Measurements from ENCODE around the gene ALDH16A1.
A peak's percentile ranks its signal among the peaks of the same experiment; 100 is the strongest.

Gene ALDH16A1

DNA sequence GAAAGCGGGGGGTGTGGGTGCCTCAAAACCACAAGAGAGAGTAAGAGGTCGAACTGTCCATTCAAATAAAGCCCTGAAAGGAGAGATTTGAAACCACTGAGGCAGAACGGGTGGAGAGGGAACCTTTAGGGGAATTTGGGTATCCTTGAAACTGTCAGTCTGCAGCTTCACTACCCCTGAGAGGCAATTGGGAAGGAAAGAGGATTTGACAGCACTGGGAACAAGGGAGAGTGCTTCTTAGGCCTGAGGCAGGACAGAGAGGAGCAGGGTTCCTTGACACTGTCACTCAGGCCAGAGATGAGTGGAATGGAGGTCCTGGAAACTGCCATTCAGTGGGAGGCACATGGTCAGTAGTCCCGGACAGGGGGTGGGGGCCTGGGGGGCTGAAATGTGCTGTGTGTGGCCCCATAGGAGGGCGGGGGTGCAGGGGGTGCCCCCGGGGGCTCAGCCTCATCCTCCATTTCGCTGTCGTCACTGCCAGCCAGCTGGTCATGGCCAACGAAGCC is 22.8 kb upstream of the ALDH16A1 start:
- TF ChIP-seq TAF1 (IDR thresholded peaks at IDR 0.05; ENCODE audit: low read depth, low read length) (no peak), SPI1 (IDR thresholded peaks at IDR 0.05; ENCODE audit: low read depth, low read length) (no peak), PAX5 (IDR thresholded peaks at IDR 0.05; ENCODE audit: insufficient read depth, low read length, severe bottlenecking) (no peak), POU2F2 (IDR thresholded peaks at IDR 0.05; ENCODE audit: low read depth, low read length) (no peak), POLR2AphosphoS5 (IDR thresholded peaks at IDR 0.05; ENCODE audit: low read depth, low read length) (no peak), POLR2A (IDR thresholded peaks at IDR 0.05; ENCODE audit: low read depth, low read length) (no peak)
- DNase-seq (ENCODE audit: insufficient read length, low spot score), result no peak
- FAIRE-seq, result no peak

DNA sequence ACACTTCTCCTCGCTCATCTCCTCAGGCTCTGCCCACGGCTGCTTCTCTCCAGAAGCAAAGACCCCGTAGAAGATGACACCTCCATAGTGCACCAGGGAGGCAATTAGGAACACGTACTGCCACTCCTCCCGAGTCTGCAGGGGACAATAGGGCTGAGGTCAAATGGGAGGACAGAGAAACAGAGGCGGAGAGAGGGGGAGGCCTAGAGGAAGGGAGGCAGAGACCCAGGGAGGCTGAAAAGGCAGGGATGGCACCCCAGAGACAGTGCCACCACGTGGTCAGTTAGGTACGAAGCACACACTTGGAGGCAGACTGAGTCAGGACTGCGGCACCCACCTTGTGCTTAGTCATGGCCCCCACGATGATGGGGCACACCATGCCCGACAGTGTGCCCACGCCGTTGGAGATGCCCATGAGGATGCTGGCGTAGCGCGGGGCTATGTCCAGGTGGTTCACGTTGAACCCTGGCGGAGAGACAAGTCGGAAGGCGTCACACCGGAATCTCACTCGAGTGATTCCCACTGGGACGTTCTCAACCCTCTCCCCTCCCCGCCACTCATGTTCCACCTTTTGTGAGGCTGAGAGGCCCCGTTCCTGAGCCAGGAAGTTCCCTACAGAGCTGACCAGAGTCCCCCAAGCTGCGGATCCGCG is 22.2 kb upstream of the ALDH16A1 start:
- peak; percentile 80 for FAIRE-seq
- no peak for TF ChIP-seq PAX5 (IDR thresholded peaks at IDR 0.05; ENCODE audit: insufficient read depth, low read length, severe bottlenecking)
- TF ChIP-seq POLR2A (IDR thresholded peaks at IDR 0.05; ENCODE audit: low read depth, low read length), result no peak
- no peak for TF ChIP-seq POU2F2 (IDR thresholded peaks at IDR 0.05; ENCODE audit: low read depth, low read length)
- no peak for TF ChIP-seq POLR2AphosphoS5 (IDR thresholded peaks at IDR 0.05; ENCODE audit: low read depth, low read length)
- TF ChIP-seq TAF1 (IDR thresholded peaks at IDR 0.05; ENCODE audit: low read depth, low read length), result no peak
- no peak for TF ChIP-seq SPI1 (IDR thresholded peaks at IDR 0.05; ENCODE audit: low read depth, low read length)
- no peak for DNase-seq (ENCODE audit: insufficient read length, low spot score)

DNA sequence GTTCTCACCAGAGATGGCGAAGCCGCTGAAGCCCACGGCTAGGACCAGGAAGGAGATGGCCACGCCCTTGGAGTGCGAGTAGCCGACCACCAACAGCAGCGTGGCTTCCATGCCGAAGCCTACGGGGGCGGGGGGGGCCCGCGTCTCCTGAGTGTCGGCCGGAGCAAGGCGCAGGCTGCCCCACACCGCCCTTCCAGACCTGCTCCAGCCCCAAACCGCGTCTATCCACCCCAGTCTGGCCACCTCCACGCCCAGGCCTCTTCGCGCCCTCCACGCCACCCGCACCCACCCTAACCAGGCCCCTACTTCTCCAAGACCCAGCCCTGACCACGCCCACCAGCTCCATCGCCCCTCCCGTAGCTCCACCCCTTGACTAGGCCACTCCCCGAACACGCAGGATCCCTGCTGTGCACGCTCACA is 21.7 kb upstream of the ALDH16A1 start:
- TF ChIP-seq POLR2AphosphoS5 (IDR thresholded peaks at IDR 0.05; ENCODE audit: low read depth, low read length) (no peak), POU2F2 (IDR thresholded peaks at IDR 0.05; ENCODE audit: low read depth, low read length) (no peak), PAX5 (IDR thresholded peaks at IDR 0.05; ENCODE audit: insufficient read depth, low read length, severe bottlenecking) (no peak), TAF1 (IDR thresholded peaks at IDR 0.05; ENCODE audit: low read depth, low read length) (no peak), SPI1 (IDR thresholded peaks at IDR 0.05; ENCODE audit: low read depth, low read length) (no peak), POLR2A (IDR thresholded peaks at IDR 0.05; ENCODE audit: low read depth, low read length) (no peak)
- DNase-seq (ENCODE audit: insufficient read length, low spot score), result no peak
- no peak for FAIRE-seq

DNA sequence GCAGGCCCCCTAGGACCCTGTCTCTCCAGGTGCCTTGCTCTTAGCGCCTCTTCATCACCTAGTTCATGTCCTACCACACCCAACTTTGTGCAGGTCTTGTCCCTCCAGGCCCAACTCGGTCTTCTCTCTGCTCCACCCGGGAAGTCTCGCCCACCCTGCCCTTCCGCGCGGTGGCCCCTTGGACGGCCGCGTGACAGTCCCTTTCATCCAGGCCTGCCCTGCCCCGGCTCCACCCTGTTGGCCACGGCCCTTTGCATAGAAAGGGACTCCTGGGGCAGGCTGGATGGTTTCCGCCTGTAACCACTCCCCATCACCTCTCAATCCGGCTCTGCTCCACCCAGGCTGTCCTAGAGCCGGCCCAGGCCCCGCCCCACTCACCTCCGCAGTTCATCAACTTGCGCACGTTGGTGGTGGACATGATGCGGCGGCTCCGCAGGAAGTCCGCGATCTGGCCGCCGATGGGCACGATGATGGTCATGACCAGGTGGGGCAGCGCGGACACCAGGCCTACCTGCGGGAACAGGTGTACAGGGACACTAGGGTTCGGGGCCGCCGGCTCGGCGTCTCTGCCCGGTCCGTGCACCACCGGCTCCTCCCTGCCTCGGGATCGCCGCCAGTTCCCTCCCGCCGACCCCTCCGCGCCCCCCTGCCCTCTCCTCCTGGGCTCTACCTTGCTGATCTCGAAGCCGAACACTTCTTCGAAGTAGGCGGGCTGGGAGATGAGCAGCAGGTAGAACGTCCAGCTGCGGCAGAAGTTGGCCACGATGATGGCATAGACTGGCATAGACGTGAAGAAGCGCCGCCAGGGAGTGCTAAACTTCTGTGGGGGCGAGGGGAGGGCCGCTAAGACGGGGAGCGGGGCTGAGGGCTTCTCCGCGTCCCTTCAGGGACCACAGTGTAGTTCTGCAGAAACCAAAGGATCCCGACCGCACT is 20.6 kb upstream of the ALDH16A1 start:
- DNase-seq (ENCODE audit: insufficient read length, low spot score) (no peak), FAIRE-seq (peak; percentile 20)
- TF ChIP-seq POLR2AphosphoS5 (IDR thresholded peaks at IDR 0.05; ENCODE audit: low read depth, low read length) (no peak), SPI1 (IDR thresholded peaks at IDR 0.05; ENCODE audit: low read depth, low read length) (no peak), POLR2A (IDR thresholded peaks at IDR 0.05; ENCODE audit: low read depth, low read length) (no peak), POU2F2 (IDR thresholded peaks at IDR 0.05; ENCODE audit: low read depth, low read length) (no peak), TAF1 (IDR thresholded peaks at IDR 0.05; ENCODE audit: low read depth, low read length) (no peak), PAX5 (IDR thresholded peaks at IDR 0.05; ENCODE audit: insufficient read depth, low read length, severe bottlenecking) (no peak)

DNA sequence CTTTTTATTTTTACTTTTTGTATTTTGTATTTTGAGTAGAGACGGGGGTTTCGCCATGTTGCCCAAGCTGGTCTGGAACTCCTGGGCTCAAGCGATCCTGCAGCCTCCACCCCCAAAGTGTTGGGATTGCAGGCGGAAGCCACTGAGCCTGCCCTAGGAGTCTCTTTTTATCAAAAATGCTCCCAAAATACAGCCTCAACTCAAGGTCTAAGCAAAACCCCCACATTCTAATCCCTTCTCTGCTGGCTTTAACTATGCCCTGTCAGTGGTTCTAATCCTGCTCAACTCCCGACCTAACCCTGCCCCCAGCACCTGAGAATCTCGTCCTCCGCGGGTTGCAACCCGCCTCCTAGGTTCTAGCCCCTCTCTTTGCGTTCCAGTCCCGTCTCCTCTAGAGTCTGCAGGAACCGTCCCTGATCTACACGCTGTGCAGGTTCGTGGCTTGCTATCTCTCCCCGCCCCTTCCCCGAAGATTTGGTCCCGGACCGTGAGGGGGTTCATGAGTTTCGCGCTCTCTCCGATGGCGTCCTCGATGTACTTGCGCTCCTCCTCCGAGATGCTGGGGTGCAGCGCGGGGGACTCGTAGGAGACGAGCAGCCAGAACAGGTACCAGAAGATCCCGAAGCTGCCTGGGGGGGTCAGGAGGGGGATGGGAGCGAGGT is 19.7 kb upstream of the ALDH16A1 start:
- FAIRE-seq, result no peak
- no peak for DNase-seq (ENCODE audit: insufficient read length, low spot score)
- no peak for TF ChIP-seq POLR2AphosphoS5 (IDR thresholded peaks at IDR 0.05; ENCODE audit: low read depth, low read length)
- no peak for TF ChIP-seq POLR2A (IDR thresholded peaks at IDR 0.05; ENCODE audit: low read depth, low read length)
- TF ChIP-seq SPI1 (IDR thresholded peaks at IDR 0.05; ENCODE audit: low read depth, low read length), result no peak
- no peak for TF ChIP-seq POU2F2 (IDR thresholded peaks at IDR 0.05; ENCODE audit: low read depth, low read length)
- no peak for TF ChIP-seq PAX5 (IDR thresholded peaks at IDR 0.05; ENCODE audit: insufficient read depth, low read length, severe bottlenecking)
- no peak for TF ChIP-seq TAF1 (IDR thresholded peaks at IDR 0.05; ENCODE audit: low read depth, low read length)

DNA sequence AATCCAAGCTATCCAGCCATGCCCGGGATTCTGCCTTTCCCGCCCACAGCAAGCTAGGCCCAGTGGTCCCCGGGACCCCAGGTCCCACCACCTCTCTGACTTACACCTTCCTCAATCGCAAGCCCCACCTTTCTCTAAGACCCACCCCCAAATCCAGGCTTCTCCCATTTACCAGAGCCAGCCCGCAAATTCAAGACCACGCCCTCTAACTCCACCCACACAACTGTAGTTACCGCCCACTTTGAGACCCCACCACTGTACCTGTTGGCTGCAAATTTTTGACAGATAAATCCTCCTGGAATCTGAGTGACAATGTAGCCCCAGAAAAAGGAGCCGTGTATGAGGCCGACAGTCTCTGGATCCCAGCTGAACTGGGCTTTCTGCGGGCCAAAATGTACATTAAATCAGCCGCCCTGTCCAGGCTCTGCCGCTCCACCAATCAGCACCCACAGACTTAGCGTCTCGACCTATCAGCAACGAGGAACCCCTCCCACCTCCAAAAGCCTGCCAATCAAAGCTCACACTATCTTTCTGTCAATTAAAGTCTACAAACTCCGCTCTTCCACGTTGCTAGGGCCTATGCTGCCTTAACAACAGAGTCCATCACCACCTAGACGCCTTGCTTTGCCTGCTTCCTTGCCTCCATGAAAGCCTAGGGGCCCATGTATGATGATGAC is 18.0 kb upstream of the ALDH16A1 start:
- no peak for DNase-seq (ENCODE audit: insufficient read length, low spot score)
- no peak for FAIRE-seq
- no peak for TF ChIP-seq POLR2AphosphoS5 (IDR thresholded peaks at IDR 0.05; ENCODE audit: low read depth, low read length)
- TF ChIP-seq SPI1 (IDR thresholded peaks at IDR 0.05; ENCODE audit: low read depth, low read length), result no peak

DNA sequence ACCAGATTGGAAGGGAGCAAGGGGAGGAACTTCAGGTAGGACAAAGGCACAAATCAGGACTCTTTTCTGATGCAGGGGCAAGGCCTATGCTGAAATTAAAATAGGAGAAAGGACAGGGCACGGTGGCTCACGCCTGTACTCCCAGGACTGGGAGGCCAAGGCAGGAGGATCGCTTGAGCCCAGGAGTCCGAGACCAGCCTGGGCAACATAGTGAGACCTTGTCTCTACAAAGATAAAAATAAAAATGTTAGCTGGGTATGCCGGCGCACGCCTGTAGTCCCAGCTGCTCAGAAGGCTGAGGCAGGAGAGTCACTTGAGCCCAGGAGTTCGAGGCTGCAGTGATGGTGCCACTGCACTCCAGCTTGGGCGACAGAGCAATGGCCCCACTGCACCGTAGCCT is 17.4 kb upstream of the ALDH16A1 start:
- FAIRE-seq (no peak), DNase-seq (ENCODE audit: insufficient read length, low spot score) (no peak)
- TF ChIP-seq SPI1 (IDR thresholded peaks at IDR 0.05; ENCODE audit: low read depth, low read length) (no peak), PAX5 (IDR thresholded peaks at IDR 0.05; ENCODE audit: insufficient read depth, low read length, severe bottlenecking) (no peak), POLR2AphosphoS5 (IDR thresholded peaks at IDR 0.05; ENCODE audit: low read depth, low read length) (no peak), POLR2A (IDR thresholded peaks at IDR 0.05; ENCODE audit: low read depth, low read length) (no peak), POU2F2 (IDR thresholded peaks at IDR 0.05; ENCODE audit: low read depth, low read length) (no peak), TAF1 (IDR thresholded peaks at IDR 0.05; ENCODE audit: low read depth, low read length) (no peak)

DNA sequence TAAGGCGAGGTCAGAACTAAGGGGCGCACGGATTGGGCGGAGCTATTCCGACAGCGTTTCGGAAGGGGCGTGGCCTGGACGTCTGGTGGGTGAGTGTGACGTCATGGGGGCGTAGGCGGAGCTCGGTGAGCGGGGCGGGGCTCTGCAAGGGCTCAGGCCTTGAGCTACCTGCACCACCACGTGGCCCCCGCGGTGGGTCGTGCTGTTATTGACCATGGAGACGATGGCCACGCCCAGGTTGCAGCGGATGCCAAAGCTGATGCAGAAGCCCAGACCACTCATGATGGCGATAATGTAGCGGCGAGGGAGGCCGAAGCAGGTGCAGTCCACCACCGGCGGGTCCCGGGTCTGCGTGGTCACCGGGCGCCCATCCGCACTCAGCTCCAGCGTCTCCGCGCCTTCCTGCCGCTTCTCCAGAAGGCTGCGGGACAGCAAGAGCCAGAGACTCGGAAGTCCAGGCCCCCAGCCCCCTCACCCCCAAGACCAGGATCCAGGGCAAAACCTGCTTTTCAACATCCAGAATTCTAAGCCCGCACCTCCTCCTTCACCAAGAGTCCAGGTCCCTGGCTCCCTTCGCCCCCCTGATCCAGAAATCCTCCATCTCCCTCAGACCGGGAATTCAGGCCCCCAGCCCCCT is 16.5 kb upstream of the ALDH16A1 start:
- TF ChIP-seq POU2F2 (IDR thresholded peaks at IDR 0.05; ENCODE audit: low read depth, low read length) (no peak), POLR2AphosphoS5 (IDR thresholded peaks at IDR 0.05; ENCODE audit: low read depth, low read length) (no peak), PAX5 (IDR thresholded peaks at IDR 0.05; ENCODE audit: insufficient read depth, low read length, severe bottlenecking) (no peak), TAF1 (IDR thresholded peaks at IDR 0.05; ENCODE audit: low read depth, low read length) (no peak), SPI1 (IDR thresholded peaks at IDR 0.05; ENCODE audit: low read depth, low read length) (no peak), POLR2A (IDR thresholded peaks at IDR 0.05; ENCODE audit: low read depth, low read length) (no peak)

More for the DNA sequence above, 16.5 kb upstream of the ALDH16A1 start:
- FAIRE-seq, result no peak
- no peak for DNase-seq (ENCODE audit: insufficient read length, low spot score)
